Transverse colon (tissue), 4 donors: ENCODE measurements around the gene USP5.

Source experiments
- EP300 ChIP-seq: sonication (generic); formaldehyde crosslinking; IDR thresholded peaks from one replicate; pipeline ENCODE4 v1.6.1; 2017; ENCODE audit warnings: antibody characterized with exemption, low read depth
- POLR2A ChIP-seq: fragments of 450-650 bp; IDR thresholded peaks from one replicate; pipeline ENCODE4 v1.6.1; 2016; ENCODE audit warnings: antibody characterized with exemption, mild to moderate bottlenecking, moderate library complexity
- POLR2AphosphoS5 ChIP-seq, 3 donors: sonication (generic); formaldehyde crosslinking; IDR thresholded peaks; one replicate each; pipeline ENCODE4 v1.6.1; 2016; ENCODE audit warnings: antibody characterized with exemption in 3 of 3
- TF ChIP-seq, protein P1 (sequence below), 5 experiments: fragments of 200-600 bp in 3 of 5; fragments of 450-650 bp in 2 of 5; sonication (generic) in 3 of 5; IDR thresholded peaks; 1 replicate in 2 of 5; 2 replicates in 3 of 5; pipeline ENCODE4 v1.5.1; 2016 to 2017; ENCODE audit warnings: antibody characterized with exemption in 5 of 5, inconsistent platforms in 3 of 5, mild to moderate bottlenecking in 2 of 5, moderate library complexity in 1 of 5

DNA sequence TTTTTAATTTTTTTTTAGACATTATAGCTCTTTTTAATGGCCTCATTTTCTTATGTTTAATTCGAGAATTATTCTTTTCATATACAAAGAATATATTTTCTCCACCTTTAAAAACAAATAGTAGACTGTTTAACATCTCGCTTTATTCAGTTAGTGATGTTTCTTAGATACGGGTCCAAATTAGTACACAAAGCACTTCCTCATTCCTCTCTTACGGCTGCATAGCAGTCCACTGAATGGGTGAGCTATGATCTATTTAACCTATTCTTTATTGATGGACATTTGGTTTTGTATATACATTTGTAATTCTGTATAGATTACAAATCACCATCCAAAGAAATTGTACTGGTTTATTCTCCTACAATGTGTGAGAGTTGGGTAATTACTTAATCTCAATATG, 38.6 kb upstream of the USP5 start:
- TF ChIP-seq, protein P1, sequence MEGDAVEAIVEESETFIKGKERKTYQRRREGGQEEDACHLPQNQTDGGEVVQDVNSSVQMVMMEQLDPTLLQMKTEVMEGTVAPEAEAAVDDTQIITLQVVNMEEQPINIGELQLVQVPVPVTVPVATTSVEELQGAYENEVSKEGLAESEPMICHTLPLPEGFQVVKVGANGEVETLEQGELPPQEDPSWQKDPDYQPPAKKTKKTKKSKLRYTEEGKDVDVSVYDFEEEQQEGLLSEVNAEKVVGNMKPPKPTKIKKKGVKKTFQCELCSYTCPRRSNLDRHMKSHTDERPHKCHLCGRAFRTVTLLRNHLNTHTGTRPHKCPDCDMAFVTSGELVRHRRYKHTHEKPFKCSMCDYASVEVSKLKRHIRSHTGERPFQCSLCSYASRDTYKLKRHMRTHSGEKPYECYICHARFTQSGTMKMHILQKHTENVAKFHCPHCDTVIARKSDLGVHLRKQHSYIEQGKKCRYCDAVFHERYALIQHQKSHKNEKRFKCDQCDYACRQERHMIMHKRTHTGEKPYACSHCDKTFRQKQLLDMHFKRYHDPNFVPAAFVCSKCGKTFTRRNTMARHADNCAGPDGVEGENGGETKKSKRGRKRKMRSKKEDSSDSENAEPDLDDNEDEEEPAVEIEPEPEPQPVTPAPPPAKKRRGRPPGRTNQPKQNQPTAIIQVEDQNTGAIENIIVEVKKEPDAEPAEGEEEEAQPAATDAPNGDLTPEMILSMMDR (IDR thresholded peaks at IDR 0.05), result no peak
- TF ChIP-seq POLR2AphosphoS5 (IDR thresholded peaks at IDR 0.05) (no peak), EP300 (no peak), POLR2A (no peak)
